ENCODE results near the gene PRLR.

The PRLR gene

GRCh38 chr5:35082530-35082929 is 147.8 kb downstream of the PRLR start:
- ATAC-seq = no peak
- TF ChIP-seq PATZ1 (CRISPR knock-in tag; IDR thresholded peaks at IDR 0.05; ENCODE audit: borderline replicate concordance) (no peak), RARB (CRISPR knock-in tag; IDR thresholded peaks at IDR 0.05) (no peak), CSRNP3 (CRISPR knock-in tag; IDR thresholded peaks at IDR 0.05) (no peak), CREB5 (CRISPR knock-in tag; IDR thresholded peaks at IDR 0.05; ENCODE audit: low read depth) (no peak)

GRCh38 chr5:35081134-35081533 is 149.2 kb downstream of the PRLR start:
- no peak for ATAC-seq
- TF ChIP-seq ZNF8 (CRISPR knock-in tag; IDR thresholded peaks at IDR 0.05) (no peak), ARNTL (CRISPR knock-in tag; IDR thresholded peaks at IDR 0.05; ENCODE audit: borderline replicate concordance, low read depth) (no peak), PATZ1 (CRISPR knock-in tag; IDR thresholded peaks at IDR 0.05; ENCODE audit: borderline replicate concordance) (no peak), CREB5 (CRISPR knock-in tag; IDR thresholded peaks at IDR 0.05; ENCODE audit: low read depth) (no peak), POU6F1 (CRISPR knock-in tag; IDR thresholded peaks at IDR 0.05; ENCODE audit: borderline replicate concordance, low read depth) (no peak), ZNF565 (CRISPR knock-in tag; conservative IDR thresholded peaks at IDR 0.05; ENCODE audit: low read depth) (no peak), GLIS3 (CRISPR knock-in tag; IDR thresholded peaks at IDR 0.05) (no peak), ZFP3 (CRISPR knock-in tag; IDR thresholded peaks at IDR 0.05) (no peak), TCF4 (CRISPR knock-in tag; IDR thresholded peaks at IDR 0.05; ENCODE audit: borderline replicate concordance) (no peak), RARB (CRISPR knock-in tag; IDR thresholded peaks at IDR 0.05) (no peak), ZFP30 (CRISPR knock-in tag; IDR thresholded peaks at IDR 0.05) (no peak)

GRCh38 chr5:35073160-35073559 is 157.1 kb downstream of the PRLR start:
- TF ChIP-seq TOX (CRISPR knock-in tag; IDR thresholded peaks at IDR 0.05; ENCODE audit: borderline replicate concordance) (no peak), ESRRG (CRISPR knock-in tag; IDR thresholded peaks at IDR 0.05) (no peak), ZFP3 (CRISPR knock-in tag; IDR thresholded peaks at IDR 0.05) (no peak), BACH2 (CRISPR knock-in tag; IDR thresholded peaks at IDR 0.05; ENCODE audit: borderline replicate concordance) (no peak), ARNTL (CRISPR knock-in tag; IDR thresholded peaks at IDR 0.05; ENCODE audit: borderline replicate concordance, low read depth) (no peak), ZNF565 (CRISPR knock-in tag; conservative IDR thresholded peaks at IDR 0.05; ENCODE audit: low read depth) (no peak), CREB5 (CRISPR knock-in tag; IDR thresholded peaks at IDR 0.05; ENCODE audit: low read depth) (no peak), TSHZ2 (CRISPR knock-in tag; IDR thresholded peaks at IDR 0.05) (no peak), ZNF70 (CRISPR knock-in tag; IDR thresholded peaks at IDR 0.05) (no peak), CSDC2 (CRISPR knock-in tag; IDR thresholded peaks at IDR 0.05) (no peak), ZNF8 (CRISPR knock-in tag; IDR thresholded peaks at IDR 0.05) (no peak), ISL1 (CRISPR knock-in tag; IDR thresholded peaks at IDR 0.05) (no peak), ZFP30 (CRISPR knock-in tag; IDR thresholded peaks at IDR 0.05) (no peak), GLIS3 (CRISPR knock-in tag; IDR thresholded peaks at IDR 0.05) (no peak), POU6F1 (CRISPR knock-in tag; IDR thresholded peaks at IDR 0.05; ENCODE audit: borderline replicate concordance, low read depth) (no peak), RARB (CRISPR knock-in tag; IDR thresholded peaks at IDR 0.05) (no peak), SNAI2 (CRISPR knock-in tag; IDR thresholded peaks at IDR 0.05) (no peak)
- ATAC-seq = no peak

Data from SK-N-SH treated with all-trans-retinoic acid at 6 μM for 48 hours (cell line).